ENCODE data around the gene HOTAIR.

The HOTAIR gene

GRCh38 chr12:53948650-53949593 lies 25.8 kb downstream of the HOTAIR start:
- DNase-seq (ENCODE audit: low read depth in 2 of 2) = no peak

DNA sequence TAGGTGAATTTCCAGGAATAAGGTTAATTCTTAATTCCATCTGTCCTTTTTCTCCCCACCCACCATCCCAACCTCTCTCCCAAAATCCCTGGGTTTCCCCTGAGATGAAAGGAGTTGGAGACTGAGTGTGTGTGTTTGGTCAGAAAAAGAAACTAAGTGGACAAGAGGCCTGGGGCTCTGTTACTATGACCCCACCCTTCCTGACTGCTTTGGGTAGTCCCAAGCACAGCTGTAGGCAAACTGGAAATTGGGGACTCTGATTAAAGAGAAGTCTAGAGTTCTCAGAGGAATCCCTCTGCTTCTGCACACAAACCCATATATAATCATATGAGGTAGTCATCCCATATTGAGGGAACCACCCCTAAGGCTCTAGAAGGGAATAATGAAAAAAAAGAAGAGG lies 27.0 kb downstream of the HOTAIR start:
- no peak for DNase-seq (ENCODE audit: low read depth in 2 of 2)

GRCh38 chr12:53944907-53945847 lies 29.6 kb downstream of the HOTAIR start:
- DNase-seq (ENCODE audit: low read depth in 2 of 2) = no peak

DNA sequence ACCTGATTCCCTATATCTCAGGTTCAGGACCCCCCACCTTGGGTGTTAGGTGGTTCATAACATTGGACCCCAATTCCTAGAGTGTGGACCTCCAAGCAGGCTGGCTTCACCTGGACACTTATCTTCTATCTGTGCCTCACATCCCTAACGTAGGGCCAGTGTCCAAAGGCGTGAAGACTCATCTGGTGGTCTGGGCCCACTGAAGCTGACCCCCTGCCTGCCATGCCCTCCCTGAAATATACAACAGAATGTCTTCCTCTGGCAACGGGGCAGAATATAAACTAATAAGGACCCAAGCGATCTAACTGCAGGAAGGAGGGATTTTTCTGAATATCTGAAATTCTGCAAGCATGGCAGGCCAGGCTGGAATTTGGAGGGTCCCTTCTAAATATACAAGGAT lies 30.5 kb downstream of the HOTAIR start:
- DNase-seq (ENCODE audit: low read depth in 2 of 2) = no peak

- no peak for DNase-seq (ENCODE audit: low read depth in 2 of 2)
These were observed 32.2 kb downstream of the HOTAIR start for GRCh38 chr12:53942467-53942997.

DNA sequence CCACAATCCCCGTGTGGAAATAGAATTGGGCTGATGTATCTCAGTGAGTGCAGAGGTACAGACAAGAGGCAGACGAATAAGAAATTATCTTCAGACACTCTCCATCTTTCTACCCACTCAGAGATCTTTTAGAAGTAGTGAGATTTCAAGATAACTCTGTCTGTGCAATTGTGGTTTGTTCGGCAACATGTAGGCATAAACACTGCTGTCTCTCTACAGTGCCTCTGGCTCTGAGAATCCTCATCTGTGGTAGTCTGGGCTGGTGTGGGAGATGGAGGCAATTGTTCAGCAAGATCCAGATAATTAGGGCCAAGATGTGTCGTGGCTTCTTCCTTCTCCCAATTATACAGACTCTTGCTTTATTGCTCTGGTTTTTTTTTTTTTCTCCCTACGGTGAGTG lies 33.0 kb downstream of the HOTAIR start:
- no peak for DNase-seq (ENCODE audit: low read depth in 2 of 2)

GRCh38 chr12:53941187-53941586 lies 33.6 kb downstream of the HOTAIR start:
- no peak for DNase-seq (ENCODE audit: low read depth in 2 of 2)

DNA sequence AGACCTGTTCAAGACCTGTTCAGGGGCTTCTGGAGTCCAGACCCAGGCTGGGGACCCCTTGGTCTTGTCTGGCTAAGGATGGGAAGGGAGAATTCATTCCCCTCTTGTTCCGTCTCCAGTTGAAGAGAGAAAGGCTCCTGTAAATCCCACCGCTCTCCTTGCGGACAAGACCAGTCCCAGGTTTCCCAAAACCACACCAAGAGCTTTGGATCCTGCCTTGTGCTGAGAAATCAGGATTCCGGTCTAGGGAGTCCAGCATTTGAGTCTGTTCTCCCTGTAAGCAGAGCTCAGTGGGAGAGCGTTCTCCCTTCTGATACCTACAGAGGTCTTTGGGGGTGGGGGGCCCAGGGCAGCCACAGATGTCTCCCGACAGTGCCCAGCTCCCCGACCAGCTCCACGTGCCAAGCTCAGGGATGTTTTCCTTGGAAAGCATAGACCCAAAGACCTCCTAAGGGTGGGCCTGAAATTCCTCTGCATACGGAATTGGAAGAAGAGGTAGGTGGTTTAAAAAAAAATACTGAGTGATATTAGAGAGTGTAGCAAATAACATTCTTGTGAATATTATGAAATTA lies 34.2 kb downstream of the HOTAIR start:
- no peak for DNase-seq (ENCODE audit: low read depth in 2 of 2)

GRCh38 chr12:53939141-53940108 lies 35.3 kb downstream of the HOTAIR start:
- no peak for DNase-seq (ENCODE audit: low read depth in 2 of 2)

DNA sequence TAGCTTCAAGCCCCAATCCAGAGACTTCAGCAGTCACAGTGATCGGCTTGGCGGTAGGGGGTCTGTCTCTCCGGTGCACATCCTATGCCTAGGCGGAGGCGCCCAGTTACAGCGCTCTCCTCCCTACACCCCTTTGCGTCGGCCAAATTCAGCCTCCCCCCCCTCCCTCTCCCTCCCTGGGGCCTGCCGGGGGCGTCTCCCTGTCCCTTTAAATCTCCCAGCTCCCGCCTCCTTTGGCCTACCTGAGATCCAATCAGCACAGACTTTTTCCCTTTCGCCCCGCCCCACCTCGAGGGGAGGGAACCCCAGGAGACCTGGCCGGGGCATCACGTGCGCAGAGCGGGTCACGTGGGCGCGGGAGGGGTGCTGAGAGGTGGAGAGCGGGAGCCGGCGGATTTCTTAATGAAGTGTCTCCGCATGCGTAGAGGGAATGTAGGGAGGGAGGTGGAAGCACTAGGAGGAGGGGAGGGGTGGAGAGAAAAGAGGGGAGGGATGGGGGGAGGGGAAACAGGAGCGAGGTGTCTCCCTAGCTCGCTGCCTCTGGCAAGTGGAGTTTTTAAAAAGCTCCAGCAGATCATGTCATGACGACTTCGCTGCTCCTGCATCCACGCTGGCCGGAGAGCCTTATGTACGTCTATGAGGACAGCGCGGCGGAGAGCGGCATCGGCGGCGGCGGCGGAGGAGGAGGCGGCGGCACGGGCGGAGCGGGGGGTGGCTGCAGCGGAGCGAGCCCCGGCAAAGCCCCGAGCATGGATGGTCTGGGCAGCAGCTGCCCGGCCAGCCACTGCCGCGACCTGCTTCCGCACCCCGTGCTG lies 36.2 kb downstream of the HOTAIR start, which contains the start of gene HOXC13:
HOXC13 (plus strand) TSS at position 506 of the 815 bp plus-strand sequence; CDS start at position 582, 76 bp downstream.
- no peak for DNase-seq (ENCODE audit: low read depth in 2 of 2)

- no peak for DNase-seq (ENCODE audit: low read depth in 2 of 2)
These were observed 37.0 kb downstream of the HOTAIR start for GRCh38 chr12:53937596-53938325.

GRCh38 chr12:53937099-53937498 lies 37.7 kb downstream of the HOTAIR start:
- DNase-seq (ENCODE audit: low read depth in 2 of 2) = no peak

DNA sequence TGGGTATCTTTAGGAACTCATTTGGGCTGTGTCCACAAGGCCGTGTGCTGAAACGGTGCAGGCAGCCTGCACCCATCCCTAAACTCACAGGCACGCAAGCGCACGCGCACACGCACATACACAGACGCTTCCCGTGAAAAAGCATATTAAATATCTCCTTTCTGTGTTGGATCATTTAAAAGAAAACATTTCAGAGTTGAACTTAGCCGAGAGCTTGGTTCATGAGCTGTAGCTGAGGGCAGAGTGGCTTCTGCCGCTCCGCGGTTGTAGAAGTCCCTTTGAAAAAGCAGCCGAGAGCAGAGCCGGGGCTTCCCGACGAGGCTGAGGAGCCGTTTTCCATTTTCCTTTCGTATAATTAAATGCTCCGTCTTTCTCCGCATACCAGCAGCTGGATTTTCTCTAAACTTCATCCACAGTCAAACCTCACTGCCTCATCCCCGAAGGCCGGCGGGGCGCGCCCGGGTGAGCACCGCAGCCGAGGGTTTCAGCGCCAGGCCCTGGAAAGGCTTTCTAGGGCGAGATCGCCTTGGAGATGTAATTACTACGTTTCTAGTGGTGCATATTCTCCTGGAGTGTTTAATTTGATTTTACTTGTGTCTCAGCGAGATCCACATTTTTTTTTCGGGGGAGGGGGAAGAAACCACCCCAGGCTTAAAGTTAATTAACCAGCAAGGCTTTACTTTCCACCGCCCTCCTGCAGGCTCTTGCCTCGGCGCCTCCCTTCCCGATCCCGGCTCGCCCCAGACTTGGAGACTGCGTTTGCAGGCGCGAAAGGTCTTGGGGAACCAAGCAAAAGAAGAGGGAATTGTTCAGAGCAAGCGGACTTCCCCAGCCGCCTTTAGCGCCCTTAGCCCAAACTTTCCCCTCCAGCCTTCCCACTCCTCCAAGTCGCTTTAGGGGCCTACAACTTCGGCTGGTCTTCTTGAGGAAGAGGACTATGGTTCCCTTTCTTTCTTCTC lies 39.1 kb downstream of the HOTAIR start:
- no peak for DNase-seq (ENCODE audit: low read depth in 2 of 2)

DNA sequence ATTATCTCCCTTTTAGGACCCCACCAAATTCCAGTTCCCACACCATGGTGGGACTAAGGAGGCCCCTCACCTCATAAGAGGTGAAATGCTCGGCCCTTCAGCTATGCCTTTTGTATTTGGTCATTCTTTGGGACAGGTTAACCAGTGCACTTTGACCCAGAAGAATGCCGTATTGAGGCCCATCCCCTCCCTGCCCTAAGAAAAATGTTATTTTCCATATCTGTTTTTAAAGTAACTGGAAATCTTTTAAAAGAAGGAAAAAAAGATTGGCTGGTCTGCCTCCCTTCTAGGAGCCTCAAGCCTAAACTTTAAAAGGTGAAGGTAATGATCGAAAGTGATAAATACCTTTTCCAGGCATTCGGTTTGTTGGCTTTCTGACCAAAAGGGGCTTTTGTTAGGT lies 41.8 kb downstream of the HOTAIR start:
- DNase-seq (ENCODE audit: low read depth in 2 of 2) = no peak

- no peak for DNase-seq (ENCODE audit: low read depth in 2 of 2)
These were observed 42.7 kb downstream of the HOTAIR start for GRCh38 chr12:53931844-53932581.

DNA sequence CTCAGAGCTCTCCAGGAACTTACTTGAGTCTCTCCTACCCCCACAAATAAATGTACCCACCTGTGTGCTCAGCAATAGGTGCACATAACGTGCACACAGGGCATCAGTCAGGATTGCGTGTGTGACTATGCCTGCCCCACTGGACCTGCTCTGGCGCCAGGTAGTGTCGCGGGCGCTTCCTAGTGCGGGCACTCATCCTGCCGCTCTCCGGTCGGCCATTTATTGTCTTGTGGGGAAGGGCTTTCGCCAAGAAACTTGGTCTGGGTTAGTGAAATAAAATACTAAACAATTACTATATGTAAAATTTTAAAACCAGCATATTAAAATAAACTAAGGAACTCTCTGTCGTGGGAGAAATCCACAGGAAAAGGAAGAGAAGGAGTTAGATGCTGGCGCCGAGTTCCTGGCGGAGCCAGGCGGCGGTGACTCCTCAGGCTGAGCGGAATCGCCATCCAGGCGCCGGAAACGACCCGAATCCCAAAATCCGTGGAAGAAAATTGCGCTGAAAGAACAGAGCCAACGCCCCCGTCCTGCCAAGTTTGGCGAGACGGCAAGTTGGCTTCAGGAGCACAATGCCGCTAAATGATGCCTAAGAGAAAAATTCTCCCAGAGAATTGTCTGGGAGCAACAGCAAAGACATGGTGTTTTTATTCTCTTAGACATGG lies 44.0 kb downstream of the HOTAIR start:
- no peak for DNase-seq (ENCODE audit: low read depth in 2 of 2)

GRCh38 chr12:53929527-53929926 lies 45.2 kb downstream of the HOTAIR start:
- no peak for DNase-seq (ENCODE audit: low read depth in 2 of 2)

Measured in stimulated activated CD8-positive, alpha-beta memory T cell treated with anti-CD3 and anti-CD28 coated beads, Interleukin-7, amount 100 ng/mL, for 1 hour (primary cell).